ENCODE results near the gene PTPRC.

The PTPRC gene

DNA sequence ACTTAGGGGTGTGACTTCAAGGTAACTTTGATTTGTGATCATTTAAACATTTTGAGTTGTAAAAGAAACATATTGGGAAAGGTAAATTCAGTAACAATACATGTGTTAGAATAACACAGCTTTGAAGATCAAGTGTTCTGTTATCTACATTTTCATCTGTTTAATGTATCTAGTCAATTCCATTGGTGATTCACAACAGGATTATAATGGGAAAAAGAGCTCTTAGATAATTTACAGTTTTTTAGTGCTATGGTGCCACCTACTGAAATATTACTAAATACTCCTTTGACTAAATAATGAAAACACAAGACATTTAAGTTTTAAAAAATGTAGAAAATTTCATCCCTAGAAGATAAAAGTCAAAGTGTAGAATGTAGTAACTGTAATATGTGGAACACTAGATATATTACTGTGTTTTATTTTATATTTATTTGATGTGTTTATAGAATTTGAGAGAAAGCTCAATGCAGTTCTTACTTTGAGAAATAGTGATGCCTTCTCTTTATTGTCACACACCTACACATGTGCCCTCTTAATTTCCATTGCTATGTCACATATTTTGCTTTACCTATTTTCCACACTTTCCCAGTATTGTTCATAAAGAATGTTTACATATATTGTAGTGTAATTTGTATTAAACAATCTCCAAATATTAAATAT is 47.4 kb downstream of the PTPRC start:
- Histone ChIP-seq H4K8ac (ENCODE audit: low read length) (no peak overlapping the region), H4K91ac (ENCODE audit: low read length) (no peak overlapping the region), H3K36me3 (ENCODE audit: control insufficient read depth in 1 of 2, insufficient read depth in 2 of 2, low read depth in 1 of 2, low read length in 2 of 2) (no peaks in the 10 kb centered on the region), H2BK120ac (ENCODE audit: low read depth, low read length) (no peak overlapping the region), H3K14ac (ENCODE audit: low read length in 2 of 2) (no peak overlapping the region), H3K79me1 (replicated peaks; ENCODE audit: low read length, poor library complexity, severe bottlenecking) (no peaks in the 10 kb centered on the region), H3K27ac (ENCODE audit: low read length, poor library complexity, severe bottlenecking) (no peak overlapping the region), H3K18ac (ENCODE audit: low read depth in 1 of 2, low read length in 2 of 2) (no peak overlapping the region), H2BK12ac (ENCODE audit: low read length in 2 of 2) (no peak overlapping the region), H3K4me3 (ENCODE audit: insufficient read depth in 1 of 2, low read depth in 1 of 2, low read length in 2 of 2) (no peak overlapping the region), H3K27me3 (ENCODE audit: control insufficient read depth in 1 of 2, insufficient read depth in 1 of 2, low read length in 2 of 2) (no peaks in the 10 kb centered on the region), H2BK15ac (ENCODE audit: low read depth, poor library complexity, severe bottlenecking) (no peak overlapping the region), H3K9ac (ENCODE audit: low read length) (no peak overlapping the region), H2AFZ (ENCODE audit: low read depth, low read length) (no peak overlapping the region), H2AK5ac (ENCODE audit: low read length, severe bottlenecking) (no peak overlapping the region), H3K4me2 (ENCODE audit: low read length, poor library complexity, severe bottlenecking) (no peak overlapping the region), H2BK5ac (ENCODE audit: low read depth, low read length, poor library complexity, severe bottlenecking) (no peak overlapping the region), H3K4ac (ENCODE audit: low read depth in 1 of 2, low read length in 2 of 2) (no peak overlapping the region), H3K4me1 (ENCODE audit: control insufficient read depth, insufficient read depth, low read depth, low read length) (no peaks in the 10 kb centered on the region), H3K9me3 (ENCODE audit: control insufficient read depth, low read length) (no peaks in the 10 kb centered on the region), H3K23ac (ENCODE audit: low read length in 2 of 2) (no peak overlapping the region)
- peak; percentile 58 for DNase-seq

DNA sequence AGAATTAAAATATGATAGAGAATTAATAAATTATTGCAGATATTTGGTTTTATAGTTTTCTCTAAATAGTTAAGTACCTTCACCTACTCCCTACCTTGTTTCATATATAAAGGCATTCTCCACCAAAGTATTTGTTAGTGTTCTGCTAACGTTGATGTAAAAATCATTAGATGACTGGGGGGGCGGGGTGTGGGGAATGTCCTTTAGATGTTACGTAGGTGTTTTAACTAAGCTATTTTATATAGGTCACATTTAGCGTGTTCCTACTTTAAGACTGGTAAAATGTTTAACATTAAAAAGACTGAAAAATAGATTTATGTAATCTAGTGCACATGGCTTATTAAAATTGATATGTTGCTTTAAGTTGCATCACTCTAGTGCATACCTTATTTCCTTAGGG is 48.6 kb downstream of the PTPRC start:
- no peak overlapping the region for H2AFZ ChIP-seq (ENCODE audit: low read depth, low read length)
- DNase-seq = no peak
- H4K8ac ChIP-seq (ENCODE audit: low read length) = no peak overlapping the region
- no peak overlapping the region for H2AK5ac ChIP-seq (ENCODE audit: low read length, severe bottlenecking)
- no peaks in the 10 kb centered on the region for H3K9me3 ChIP-seq (ENCODE audit: control insufficient read depth, low read length)
- H3K27me3 ChIP-seq (ENCODE audit: control insufficient read depth in 1 of 2, insufficient read depth in 1 of 2, low read length in 2 of 2) = no peaks in the 10 kb centered on the region
- H3K4me2 ChIP-seq (ENCODE audit: low read length, poor library complexity, severe bottlenecking) = no peak overlapping the region
- H3K36me3 ChIP-seq (ENCODE audit: control insufficient read depth in 1 of 2, insufficient read depth in 2 of 2, low read depth in 1 of 2, low read length in 2 of 2) = no peaks in the 10 kb centered on the region
- no peak overlapping the region for H3K14ac ChIP-seq (ENCODE audit: low read length in 2 of 2)
- no peaks in the 10 kb centered on the region for H3K79me1 ChIP-seq (replicated peaks; ENCODE audit: low read length, poor library complexity, severe bottlenecking)
- H2BK120ac ChIP-seq (ENCODE audit: low read depth, low read length) = no peak overlapping the region
- no peak overlapping the region for H2BK12ac ChIP-seq (ENCODE audit: low read length in 2 of 2)
- H2BK5ac ChIP-seq (ENCODE audit: low read depth, low read length, poor library complexity, severe bottlenecking) = no peak overlapping the region
- whole genome bisulfite sequencing = 89% methylated on average over 3 of the region's 4 CpGs
- H3K4me3 ChIP-seq (ENCODE audit: insufficient read depth in 1 of 2, low read depth in 1 of 2, low read length in 2 of 2) = no peak overlapping the region
- H4K91ac ChIP-seq (ENCODE audit: low read length) = no peak overlapping the region
- no peak overlapping the region for H2BK15ac ChIP-seq (ENCODE audit: low read depth, poor library complexity, severe bottlenecking)
- no peak overlapping the region for H3K27ac ChIP-seq (ENCODE audit: low read length, poor library complexity, severe bottlenecking)
- H3K18ac ChIP-seq (ENCODE audit: low read depth in 1 of 2, low read length in 2 of 2) = no peak overlapping the region
- no peaks in the 10 kb centered on the region for H3K4me1 ChIP-seq (ENCODE audit: control insufficient read depth, insufficient read depth, low read depth, low read length)
- no peak overlapping the region for H3K23ac ChIP-seq (ENCODE audit: low read length in 2 of 2)
- H3K9ac ChIP-seq (ENCODE audit: low read length) = no peak overlapping the region
- H3K4ac ChIP-seq (ENCODE audit: low read depth in 1 of 2, low read length in 2 of 2) = no peak overlapping the region

GRCh38 chr1:198691063-198691462 is 52.2 kb downstream of the PTPRC start:
- Histone ChIP-seq H3K27me3 (ENCODE audit: control insufficient read depth in 1 of 2, insufficient read depth in 1 of 2, low read length in 2 of 2) (no peaks in the 10 kb centered on the region), H2BK120ac (ENCODE audit: low read depth, low read length) (no peak overlapping the region), H3K23ac (ENCODE audit: low read length in 2 of 2) (no peak overlapping the region), H3K18ac (ENCODE audit: low read depth in 1 of 2, low read length in 2 of 2) (no peak overlapping the region), H3K4ac (ENCODE audit: low read depth in 1 of 2, low read length in 2 of 2) (no peak overlapping the region), H3K36me3 (ENCODE audit: control insufficient read depth in 1 of 2, insufficient read depth in 2 of 2, low read depth in 1 of 2, low read length in 2 of 2) (no peaks in the 10 kb centered on the region), H3K4me2 (ENCODE audit: low read length, poor library complexity, severe bottlenecking) (no peak overlapping the region), H3K14ac (ENCODE audit: low read length in 2 of 2) (no peak overlapping the region), H2BK5ac (ENCODE audit: low read depth, low read length, poor library complexity, severe bottlenecking) (no peak overlapping the region), H3K4me3 (ENCODE audit: insufficient read depth in 1 of 2, low read depth in 1 of 2, low read length in 2 of 2) (no peak overlapping the region), H2AK5ac (ENCODE audit: low read length, severe bottlenecking) (no peak overlapping the region), H3K9ac (ENCODE audit: low read length) (no peak overlapping the region), H4K91ac (ENCODE audit: low read length) (no peak overlapping the region), H3K79me1 (replicated peaks; ENCODE audit: low read length, poor library complexity, severe bottlenecking) (no peaks in the 10 kb centered on the region), H2AFZ (ENCODE audit: low read depth, low read length) (no peak overlapping the region), H3K4me1 (ENCODE audit: control insufficient read depth, insufficient read depth, low read depth, low read length) (no peaks in the 10 kb centered on the region), H2BK12ac (ENCODE audit: low read length in 2 of 2) (no peak overlapping the region), H3K27ac (ENCODE audit: low read length, poor library complexity, severe bottlenecking) (no peak overlapping the region), H2BK15ac (ENCODE audit: low read depth, poor library complexity, severe bottlenecking) (no peak overlapping the region), H4K8ac (ENCODE audit: low read length) (no peak overlapping the region), H3K9me3 (ENCODE audit: control insufficient read depth, low read length) (no peaks in the 10 kb centered on the region)
- 98% methylated on average over 1 of the region's 1 CpG for WGBS
- DNase-seq = no peak

GRCh38 chr1:198693321-198693720 is 54.5 kb downstream of the PTPRC start:
- DNase-seq = no peak
- Histone ChIP-seq H3K14ac (ENCODE audit: low read length in 2 of 2) (no peak overlapping the region), H3K79me1 (replicated peaks; ENCODE audit: low read length, poor library complexity, severe bottlenecking) (no peaks in the 10 kb centered on the region), H2BK12ac (ENCODE audit: low read length in 2 of 2) (no peak overlapping the region), H3K18ac (ENCODE audit: low read depth in 1 of 2, low read length in 2 of 2) (no peak overlapping the region), H3K27ac (ENCODE audit: low read length, poor library complexity, severe bottlenecking) (no peak overlapping the region), H2BK5ac (ENCODE audit: low read depth, low read length, poor library complexity, severe bottlenecking) (no peak overlapping the region), H2BK15ac (ENCODE audit: low read depth, poor library complexity, severe bottlenecking) (no peak overlapping the region), H2BK120ac (ENCODE audit: low read depth, low read length) (no peak overlapping the region), H3K27me3 (ENCODE audit: control insufficient read depth in 1 of 2, insufficient read depth in 1 of 2, low read length in 2 of 2) (no peaks in the 10 kb centered on the region), H4K91ac (ENCODE audit: low read length) (no peak overlapping the region), H3K4ac (ENCODE audit: low read depth in 1 of 2, low read length in 2 of 2) (no peak overlapping the region), H2AK5ac (ENCODE audit: low read length, severe bottlenecking) (no peak overlapping the region), H3K9me3 (ENCODE audit: control insufficient read depth, low read length) (no peaks in the 10 kb centered on the region), H3K9ac (ENCODE audit: low read length) (no peak overlapping the region), H4K8ac (ENCODE audit: low read length) (no peak overlapping the region), H3K23ac (ENCODE audit: low read length in 2 of 2) (no peak overlapping the region), H3K4me2 (ENCODE audit: low read length, poor library complexity, severe bottlenecking) (no peak overlapping the region), H3K4me3 (ENCODE audit: insufficient read depth in 1 of 2, low read depth in 1 of 2, low read length in 2 of 2) (no peak overlapping the region), H3K36me3 (ENCODE audit: control insufficient read depth in 1 of 2, insufficient read depth in 2 of 2, low read depth in 1 of 2, low read length in 2 of 2) (no peaks in the 10 kb centered on the region), H2AFZ (ENCODE audit: low read depth, low read length) (no peak overlapping the region), H3K4me1 (ENCODE audit: control insufficient read depth, insufficient read depth, low read depth, low read length) (no peaks in the 10 kb centered on the region)

All from mesenchymal stem cell (in vitro differentiated cells and primary cell).